ENCODE results near the gene CHRD. TPM values are rescaled to one million over a fixed set of nuclear protein-coding genes. Genes with fewer than 3 reads are reported as not detected.

CHRD gene
- polyA plus RNA-seq, 12 donors: 14.6 to 38.9 (median 18.3) TPM; not detected in 1

GRCh38 chr3:184360070-184360928, 19.6 kb upstream of the CHRD start:
- no peak for DNase-seq

GRCh38 chr3:184360929-184361531, 18.8 kb upstream of the CHRD start:
- DNase-seq: no peak

DNA sequence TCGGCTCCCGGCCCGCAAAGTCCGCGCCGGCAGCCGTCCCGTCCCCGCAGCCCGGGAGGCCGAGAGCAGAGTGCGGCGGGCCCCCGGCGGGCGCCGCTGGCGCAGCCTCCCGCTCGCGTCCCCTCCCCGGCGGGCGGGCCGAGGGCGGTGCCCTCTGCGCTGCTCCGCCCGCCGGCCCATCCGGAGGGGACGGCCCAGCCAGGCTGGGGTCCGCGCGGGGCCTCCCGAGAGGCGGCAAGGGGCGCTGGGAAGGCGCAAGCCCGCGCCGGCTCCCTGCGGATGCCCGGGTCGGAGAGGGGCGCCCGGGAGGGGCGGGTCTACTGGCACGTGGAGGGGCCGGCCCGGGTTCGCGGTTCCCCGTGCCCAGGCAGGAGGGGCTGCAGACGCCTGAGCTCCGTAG, 18.3 kb upstream of the CHRD start, which contains the start of the genes CLCN2 and POLR2H:
TSS of gene CLCN2 (minus strand) at position 74 of the 400 bp plus-strand sequence. CDS start 126 bp downstream, outside the sequence.
TSS of gene POLR2H (plus strand) at position 179 of the 400 bp plus-strand sequence. CDS start 1,783 bp downstream, outside the sequence.
- DNase-seq: no peak

DNA sequence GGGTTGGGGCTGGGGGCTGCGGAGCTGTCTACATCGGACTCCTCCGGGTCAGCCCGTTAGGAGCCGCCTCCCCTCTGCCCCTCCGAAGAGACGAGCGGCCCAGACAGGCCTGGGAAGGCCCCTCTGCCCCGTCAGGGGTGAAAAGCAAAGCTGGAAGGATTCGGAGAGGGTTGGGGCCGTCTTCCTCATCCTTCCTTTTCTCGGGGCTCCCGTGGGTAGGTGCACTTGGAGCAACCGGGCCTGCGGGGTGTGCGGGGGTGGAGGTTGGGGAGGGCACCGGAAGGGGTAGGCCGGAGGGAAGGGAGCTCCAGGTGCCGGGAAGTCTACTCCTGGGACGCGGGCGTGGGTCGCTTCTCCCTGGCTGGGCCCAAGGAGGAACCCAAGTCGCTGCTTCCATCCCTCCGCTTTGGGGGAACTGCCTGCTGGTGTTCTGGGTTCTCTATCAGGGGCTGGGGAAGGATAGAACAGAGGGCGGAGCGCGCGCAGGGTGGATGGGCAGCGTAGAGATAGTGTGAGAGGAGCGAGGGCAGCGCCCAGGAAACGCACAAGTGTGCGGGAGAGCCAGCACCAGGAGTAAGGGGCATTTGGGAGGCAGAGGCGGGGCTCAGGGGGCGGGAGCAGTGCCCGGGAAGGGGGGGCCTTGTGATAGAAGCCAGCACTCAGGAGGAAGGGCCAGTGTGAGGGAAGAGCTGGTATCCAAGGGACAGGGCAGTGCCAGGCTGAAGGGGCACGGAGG, 17.8 kb upstream of the CHRD start:
- DNase-seq: no peak

DNA sequence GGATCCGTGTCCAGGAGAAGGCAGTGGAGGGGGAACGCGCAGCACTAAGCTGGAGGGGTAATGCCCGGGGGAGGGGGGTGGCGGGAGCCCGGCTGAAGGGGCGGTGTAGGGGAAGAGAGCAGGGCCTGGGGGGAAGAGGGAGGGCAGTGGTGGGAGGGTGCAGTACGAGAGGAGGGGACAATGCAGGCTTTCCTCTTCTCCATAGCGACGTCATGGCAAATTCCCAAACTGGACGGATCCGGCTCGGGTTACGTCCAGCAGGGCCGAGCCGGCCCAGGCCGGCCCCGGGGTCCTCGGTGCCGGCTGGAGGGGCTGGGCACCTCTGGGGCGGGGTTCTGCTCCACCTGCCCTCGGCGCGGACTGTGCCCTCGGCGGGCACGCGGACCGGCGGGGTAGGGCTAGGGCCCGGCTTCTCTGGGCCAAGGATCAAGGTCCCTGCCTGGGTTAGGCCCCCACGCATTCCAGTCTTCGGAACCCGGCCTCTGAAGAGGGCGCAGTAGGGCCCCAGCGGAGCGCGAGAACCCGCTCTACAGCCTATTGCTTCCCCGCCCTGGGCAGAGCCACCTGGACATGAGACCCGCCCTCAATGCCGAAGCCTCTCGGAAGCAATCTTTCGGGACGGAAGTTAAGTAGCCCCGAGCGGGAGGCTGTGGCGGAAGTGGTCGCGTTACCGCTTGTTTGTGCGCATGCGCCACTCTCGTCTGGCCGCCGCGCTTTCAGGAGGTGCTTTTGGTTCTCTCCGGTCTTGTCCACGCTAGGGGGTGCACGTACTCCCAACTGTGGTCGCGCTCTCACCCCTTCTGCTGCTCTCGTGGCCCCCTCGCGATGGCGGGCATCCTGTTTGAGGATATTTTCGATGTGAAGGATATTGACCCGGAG, 16.9 kb upstream of the CHRD start:
- DNase-seq: peak; percentile 97

- DNase-seq: no peak
Observed at GRCh38 chr3:184366619-184367289, 13.1 kb upstream of the CHRD start.

GRCh38 chr3:184368116-184368515, 11.7 kb upstream of the CHRD start:
- no peak for DNase-seq

GRCh38 chr3:184368586-184369183, 11.2 kb upstream of the CHRD start:
- DNase-seq: no peak

DNA sequence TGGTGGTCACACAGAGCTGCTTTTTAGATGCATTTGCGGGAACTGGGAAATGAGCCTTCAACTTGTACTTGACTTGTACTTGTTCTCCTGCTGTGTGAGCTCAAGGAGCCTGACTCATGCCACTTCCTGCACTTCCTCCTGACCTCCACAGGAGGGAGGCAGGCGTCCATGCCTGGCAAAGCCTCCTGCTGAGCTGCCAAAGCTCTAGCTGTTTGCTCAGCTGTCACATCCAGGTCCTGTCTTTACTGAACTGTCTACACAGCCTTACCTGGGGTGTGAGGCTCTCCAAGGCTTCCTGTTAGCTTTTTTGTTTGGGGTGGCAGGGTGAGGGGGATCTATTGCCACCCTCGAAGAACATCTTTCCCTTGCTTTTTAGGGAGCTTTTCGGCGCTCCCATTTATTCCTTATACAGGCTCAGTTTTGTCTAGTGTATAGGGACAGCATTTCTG, 8.3 kb upstream of the CHRD start:
- DNase-seq: peak; percentile 89

DNA sequence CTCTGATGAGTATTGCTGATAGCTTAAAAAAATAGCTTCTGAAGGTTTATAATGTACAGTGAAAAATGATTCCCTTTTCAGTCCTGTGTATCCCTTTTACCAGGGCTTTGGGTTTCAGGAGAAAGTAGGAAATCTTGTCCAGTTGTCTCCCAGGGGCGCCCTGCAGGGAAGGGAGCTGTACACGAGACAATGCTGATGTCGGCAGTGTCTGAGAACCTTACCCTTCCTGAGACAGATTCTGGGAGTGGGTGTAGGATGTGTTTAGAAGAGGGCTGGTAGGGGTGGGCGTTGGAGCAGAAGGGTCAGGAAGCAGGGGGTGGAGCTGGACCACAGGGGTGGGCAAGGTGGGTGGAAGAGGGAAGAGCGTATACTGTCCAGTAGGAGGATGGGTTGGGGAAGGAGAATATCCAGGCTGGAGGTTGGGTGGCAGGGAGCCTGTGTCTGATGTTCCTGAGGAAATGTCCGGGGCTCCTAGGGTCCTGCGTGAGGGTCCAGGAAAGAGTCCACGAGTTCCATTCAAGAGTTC, 7.5 kb upstream of the CHRD start:
- no peak for DNase-seq

DNA sequence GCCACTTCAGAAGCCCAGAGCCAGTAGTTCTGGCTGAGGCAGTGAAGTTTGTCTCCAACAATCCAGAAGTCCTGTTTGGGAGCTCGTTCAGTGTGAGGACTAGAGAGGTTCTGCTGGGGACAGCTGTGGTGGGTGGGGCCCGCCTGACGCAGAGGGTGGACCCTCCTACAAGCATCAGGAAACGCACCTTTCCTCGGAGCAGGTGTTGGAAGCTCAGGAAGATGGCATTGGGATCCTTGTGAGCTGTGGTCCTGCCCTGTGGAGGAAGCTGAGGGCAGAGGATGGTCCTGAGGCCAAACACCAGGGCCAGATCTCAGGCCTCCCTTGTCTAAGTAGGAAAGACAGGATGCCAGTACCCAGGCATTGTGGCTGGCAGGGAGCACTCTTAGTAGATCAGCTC, 6.9 kb upstream of the CHRD start:
- DNase-seq: no peak

DNA sequence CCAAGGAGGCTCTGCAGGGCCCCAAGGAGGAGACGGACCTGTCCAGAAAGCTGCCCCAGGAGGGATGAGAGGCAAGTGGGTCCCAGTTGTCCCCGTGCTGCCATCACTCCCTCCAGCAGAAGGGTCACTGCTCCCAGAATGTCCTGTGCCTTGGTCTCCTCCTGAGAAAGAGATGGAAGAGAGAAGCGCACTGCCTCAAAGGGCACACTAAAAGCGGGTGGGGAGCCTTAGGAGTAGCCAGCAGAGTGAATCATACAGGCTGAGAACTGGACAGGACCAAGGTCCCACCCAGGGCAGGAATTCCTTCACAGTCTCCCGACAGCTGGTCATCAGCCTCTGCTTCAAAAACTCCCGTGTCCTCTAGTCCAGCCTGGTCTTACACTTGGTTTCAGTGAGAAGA, 6.4 kb upstream of the CHRD start:
- DNase-seq: no peak

DNA sequence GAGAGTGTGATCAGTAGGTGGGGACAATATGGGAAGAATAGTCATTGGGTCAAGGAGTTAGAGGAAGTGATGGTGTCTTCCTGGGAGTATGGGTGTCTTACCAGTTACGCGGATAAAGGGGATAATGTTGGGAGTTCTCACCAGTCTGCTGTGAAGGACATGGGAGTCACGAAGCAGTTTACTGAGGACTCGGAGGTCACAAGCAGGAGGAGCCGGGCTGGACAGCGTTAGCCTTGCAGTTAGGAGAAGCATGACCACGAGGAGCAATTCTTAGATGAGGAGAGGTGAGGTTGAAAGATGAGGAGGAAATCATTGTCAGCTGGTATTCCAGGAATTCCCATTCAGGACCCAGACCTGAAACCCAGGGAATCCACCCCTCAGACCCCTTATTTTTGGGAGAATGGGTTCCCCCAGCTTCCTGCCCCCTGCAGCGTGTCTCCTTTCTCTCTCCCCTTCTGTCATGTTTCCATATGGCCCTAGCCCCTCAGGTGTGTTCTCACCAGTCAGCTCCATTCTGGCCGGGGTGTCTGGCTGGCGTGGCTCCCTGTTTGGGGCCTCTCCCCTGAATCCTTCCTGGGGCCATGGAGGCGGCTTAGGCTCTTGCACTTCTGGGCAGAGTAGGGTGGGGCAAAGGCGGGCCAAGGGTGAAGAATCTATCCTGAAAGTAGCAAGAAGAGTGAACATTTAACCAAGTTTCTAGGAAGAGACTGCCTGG, 4.0 kb upstream of the CHRD start:
- DNase-seq: no peak

GRCh38 chr3:184377374-184377773, 2.5 kb upstream of the CHRD start:
- DNase-seq: no peak

DNA sequence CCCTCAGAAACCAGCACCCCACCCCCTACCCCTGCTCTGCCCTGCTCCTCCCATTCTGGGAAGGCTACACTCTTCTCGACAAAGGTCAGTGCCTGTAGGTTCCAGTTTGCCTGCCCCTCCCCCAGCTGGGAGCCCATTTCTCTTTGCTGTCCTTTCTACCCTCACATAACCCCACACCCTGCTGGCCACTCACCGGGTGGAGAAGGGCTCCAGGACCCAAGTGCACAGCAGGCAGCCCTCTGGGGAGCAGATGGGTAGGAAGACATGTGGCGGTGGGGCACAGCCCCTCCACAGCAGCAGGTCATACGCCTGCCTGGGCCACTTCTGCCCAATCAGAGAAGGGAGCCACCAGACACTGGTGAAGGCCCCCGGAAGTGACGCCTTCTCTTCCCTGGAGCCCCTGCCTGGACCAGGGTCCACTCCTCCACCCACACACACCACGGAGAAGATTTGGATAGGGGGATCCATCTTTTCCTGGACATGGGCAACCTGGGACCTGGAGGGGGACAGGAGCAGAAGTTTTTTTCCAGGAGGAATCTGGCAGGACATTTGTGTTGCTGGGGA, 1.9 kb upstream of the CHRD start, which contains the start of gene THPO:
TSS of gene THPO (minus strand) at position 326 of the 564 bp plus-strand sequence. CDS start 1,948 bp downstream, outside the sequence.
- no peak for DNase-seq

DNA sequence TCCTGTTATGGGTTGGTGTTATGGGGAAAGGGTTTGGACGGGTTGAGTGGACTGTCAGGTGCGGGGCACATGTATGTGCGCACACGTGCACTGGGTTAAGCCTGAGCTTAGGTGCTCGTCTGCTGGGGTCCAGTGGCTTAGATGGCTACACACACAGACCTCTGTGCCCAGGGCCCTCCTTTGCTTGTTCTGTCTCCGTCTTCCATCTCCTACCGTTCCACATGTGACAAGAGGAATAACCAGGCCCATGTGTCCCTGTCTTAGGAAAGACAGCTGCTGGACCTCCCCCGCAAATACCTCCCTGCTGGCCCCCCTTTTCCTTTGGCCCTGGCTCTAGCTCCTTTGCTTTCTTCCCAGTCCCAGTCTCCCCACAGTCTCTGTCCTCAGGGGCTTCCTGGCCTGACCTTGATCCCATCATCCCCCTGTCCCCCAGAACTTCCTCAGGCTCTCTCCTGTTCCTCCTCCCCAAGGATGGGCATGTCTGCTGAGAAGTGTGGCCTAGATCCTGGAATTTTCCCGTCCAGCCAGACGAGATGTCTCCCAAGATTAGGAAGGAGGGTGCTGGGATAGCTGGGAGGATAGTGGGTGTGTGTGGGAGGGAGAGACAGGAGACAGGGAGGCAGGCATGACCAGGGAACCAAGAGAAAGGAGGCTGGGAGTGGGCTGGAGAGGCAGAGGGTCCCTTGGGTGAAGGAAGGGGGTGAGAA, 1.1 kb upstream of the CHRD start:
- DNase-seq: no peak

DNA sequence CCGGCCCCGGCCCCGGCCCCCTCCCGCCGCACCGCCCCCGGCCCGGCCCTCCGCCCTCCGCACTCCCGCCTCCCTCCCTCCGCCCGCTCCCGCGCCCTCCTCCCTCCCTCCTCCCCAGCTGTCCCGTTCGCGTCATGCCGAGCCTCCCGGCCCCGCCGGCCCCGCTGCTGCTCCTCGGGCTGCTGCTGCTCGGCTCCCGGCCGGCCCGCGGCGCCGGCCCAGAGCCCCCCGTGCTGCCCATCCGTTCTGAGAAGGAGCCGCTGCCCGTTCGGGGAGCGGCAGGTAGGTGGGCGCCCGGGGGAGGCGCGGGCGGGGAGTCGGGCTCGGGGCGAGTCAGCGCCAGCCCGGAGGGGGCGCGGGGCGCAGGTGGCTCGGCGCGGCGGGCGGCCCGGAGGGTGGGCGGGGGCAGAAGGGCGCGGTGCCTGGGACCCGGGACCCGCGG, 352 bp downstream of the CHRD start:
- peak; percentile 79 for DNase-seq

DNA sequence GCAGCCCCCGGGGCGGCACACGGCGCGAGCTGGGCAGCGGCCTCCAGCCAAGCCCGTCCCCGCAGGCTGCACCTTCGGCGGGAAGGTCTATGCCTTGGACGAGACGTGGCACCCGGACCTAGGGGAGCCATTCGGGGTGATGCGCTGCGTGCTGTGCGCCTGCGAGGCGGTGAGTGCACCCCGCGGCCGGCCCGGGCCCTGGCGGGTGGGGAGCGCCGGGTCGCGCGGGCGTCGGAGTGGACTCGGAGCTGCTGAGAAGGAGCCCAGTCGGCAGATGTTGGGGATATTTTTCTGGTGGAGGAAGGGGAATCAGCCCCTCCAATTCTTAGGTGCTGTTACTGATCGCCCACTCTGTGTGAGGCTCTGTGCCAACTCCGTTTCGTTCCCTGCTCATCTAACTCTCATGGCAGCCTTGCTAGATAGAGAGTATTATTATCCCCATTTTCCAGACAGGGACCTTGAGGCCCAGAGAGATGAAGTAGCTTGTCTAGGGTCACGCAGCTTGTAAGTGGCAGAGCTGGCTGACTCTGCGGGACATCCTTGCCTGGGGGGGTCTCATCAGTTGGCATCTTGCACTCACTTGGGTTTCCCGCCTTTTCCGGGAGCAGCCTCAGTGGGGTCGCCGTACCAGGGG, 890 bp downstream of the CHRD start:
- DNase-seq: no peak

Data from muscle of arm (tissue), 12 donors.